Measurements from ENCODE around the gene UFSP1. TPM values are rescaled to one million over a fixed set of nuclear protein-coding genes. Genes with fewer than 3 reads are reported as not detected.

The UFSP1 gene
- total RNA-seq, 1 donor from 2014 or later = 1.6 TPM

DNA sequence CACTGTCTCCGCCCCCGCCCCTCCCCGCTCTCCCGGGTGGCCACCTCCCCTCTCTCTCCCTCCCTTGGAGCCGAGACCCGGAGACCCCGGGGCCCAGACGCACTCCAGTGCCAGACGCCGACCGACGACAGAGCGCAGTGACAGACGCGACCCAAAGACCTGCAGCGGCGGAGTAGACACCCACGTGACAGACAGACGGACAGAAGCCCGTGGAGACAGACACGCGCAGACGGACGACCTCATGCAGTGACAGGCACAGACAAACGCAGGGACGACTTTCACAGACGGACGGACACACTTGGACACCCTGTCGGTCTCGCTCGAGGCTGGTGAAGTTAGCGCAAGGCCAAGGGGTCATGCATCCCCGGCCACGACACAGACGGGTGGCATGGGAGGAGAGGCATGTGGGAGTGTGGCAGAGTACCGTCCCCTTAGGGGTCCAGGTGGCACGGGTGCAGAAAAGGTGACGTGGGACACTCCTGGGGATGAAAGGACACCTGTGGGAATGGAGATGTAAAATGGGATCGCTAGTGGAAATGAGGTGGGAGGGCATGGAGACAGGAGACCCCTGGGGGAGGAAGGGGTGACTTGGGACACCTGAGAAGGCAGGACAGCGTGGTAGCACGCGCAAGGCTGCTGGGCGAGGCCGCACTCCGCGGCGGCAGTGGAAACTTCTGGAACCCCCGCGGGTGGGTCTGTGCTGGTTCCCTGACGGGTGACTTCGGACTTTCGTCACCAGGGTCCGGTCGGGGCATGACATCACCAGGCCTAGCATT lies 6.6 kb upstream of the UFSP1 start:
- DNase-seq (ENCODE audit: extremely low read depth, low read depth, low spot score) = no peak

DNA sequence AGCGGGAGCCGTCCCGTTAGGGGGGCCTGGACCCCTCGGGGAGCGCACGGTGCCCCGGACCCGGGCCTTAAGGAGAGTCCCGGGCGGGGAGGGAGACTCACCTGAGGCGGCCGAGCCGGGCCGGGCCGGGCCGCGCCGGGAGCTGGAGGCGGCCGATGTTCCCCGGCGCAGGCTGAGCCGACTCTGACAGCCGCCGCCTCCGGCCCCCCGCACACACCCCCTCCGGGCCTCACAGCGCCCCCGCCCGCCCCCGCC lies 6.1 kb upstream of the UFSP1 start, which contains the start of gene ACHE:
ACHE (minus strand) TSS at position 188 of the 255 bp plus-strand sequence. CDS start 1,656 bp downstream, outside the sequence.
- DNase-seq (ENCODE audit: extremely low read depth, low read depth, low spot score) = no peak

DNA sequence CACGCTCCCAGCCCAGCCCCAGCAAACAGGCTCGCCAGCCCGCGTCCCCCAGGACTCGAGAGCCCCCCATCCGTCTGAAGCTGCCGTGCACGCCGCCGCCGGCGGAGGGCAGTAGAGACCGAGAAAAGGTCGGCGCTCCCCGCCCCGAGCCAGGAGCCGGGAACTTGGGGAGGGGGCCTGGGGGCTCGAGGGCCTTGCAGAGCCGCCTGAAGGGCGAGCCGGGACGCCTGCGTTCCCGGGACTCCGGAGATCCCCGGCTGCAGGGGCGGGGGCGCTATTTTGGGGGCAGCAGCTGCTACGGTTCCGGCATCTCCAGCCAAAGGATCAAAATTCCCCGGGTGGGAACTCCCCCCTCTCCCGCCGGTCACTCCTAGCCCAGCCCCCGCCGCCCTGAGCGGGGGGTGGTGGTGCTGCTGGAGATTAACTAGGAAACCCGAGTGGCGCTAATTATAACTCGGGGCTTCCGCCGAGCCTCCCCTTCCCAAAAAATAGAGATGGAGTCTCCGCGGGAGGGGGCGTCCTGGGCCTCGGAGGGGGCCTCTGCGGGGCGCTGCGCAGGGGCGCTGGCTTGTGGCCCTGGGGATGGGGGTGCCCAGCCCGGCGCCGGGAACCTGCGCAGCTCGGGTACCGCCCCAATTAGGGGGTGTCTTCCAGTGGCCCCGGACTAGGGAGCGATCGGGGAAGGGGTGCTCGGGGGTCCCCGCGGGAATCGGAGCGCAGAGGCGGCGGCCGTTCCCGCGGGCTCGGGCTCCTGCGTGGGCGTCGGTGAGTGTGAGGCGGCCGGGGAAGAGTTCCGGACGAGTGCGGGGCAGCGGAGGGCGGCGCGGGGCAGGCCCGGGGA lies 5.6 kb upstream of the UFSP1 start:
- DNase-seq (ENCODE audit: extremely low read depth, low read depth, low spot score) = no peak

DNA sequence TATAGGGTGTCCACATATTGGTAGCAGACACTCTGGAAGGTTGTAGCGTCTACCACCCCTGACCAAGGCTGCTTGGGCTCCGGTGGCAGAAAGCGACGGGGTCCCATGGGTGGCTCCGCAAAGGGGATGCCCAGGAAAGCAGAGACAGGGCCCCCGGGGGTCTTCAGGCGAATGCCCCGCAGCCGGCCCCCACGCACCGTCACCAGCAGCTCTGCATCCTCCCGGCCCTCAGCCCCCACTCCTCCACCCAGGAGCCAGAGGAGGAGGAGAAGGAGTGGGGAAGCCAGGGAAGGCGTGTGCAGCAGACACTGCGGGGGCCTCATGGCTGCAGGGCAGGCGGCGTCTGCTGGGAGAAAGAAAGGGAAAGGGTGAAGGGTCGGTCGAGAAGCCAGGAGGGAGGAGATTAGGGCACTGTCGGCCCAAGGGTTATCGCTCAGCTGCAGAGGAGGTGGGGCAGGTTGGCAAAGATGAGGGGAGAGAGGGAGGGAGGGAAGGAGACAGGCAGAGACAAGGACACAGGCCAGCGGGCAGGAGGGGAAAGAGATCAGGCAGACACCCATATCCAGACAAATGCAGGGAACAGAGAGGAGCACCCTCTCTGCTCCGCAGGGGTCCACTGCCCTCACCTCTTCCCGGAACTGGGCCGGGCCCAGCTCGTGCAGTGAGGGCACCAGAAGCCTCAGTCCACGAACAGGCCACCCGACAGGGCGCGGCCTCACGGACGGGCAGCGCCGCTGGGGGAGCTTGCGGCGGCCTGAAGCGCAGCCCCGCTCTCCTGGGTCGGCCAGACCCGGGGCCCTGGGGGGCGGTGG lies 4.6 kb upstream of the UFSP1 start:
- no peak for DNase-seq (ENCODE audit: extremely low read depth, low read depth, low spot score)

DNA sequence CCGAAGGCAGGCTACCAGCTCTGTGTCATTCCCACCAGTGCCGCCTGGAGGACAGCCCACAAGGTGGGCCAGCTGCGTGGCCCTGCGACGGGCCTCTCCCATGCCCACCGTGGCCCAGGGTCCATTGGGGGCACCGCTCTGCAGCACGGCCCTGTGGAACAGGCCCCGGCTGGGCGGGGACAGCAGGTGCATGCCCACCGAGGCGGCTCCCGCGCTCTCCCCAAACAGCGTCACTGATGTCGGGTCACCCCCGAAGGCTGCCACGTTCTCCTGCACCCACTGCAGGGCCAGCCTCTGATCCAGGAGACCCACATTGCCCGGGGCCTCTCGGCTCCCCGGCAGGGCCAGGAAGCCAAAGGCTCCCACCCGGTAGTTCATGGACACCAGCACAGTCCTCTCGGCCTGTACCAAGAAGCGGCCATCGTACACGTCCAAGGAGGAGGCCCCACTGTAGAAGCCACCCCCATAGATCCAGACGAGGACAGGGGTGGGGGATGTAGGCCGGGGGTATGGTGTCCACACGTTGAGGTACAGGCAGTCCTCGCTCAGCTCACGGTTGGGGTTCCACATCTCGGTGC lies 3.9 kb upstream of the UFSP1 start:
- no peak for DNase-seq (ENCODE audit: extremely low read depth, low read depth, low spot score)

DNA sequence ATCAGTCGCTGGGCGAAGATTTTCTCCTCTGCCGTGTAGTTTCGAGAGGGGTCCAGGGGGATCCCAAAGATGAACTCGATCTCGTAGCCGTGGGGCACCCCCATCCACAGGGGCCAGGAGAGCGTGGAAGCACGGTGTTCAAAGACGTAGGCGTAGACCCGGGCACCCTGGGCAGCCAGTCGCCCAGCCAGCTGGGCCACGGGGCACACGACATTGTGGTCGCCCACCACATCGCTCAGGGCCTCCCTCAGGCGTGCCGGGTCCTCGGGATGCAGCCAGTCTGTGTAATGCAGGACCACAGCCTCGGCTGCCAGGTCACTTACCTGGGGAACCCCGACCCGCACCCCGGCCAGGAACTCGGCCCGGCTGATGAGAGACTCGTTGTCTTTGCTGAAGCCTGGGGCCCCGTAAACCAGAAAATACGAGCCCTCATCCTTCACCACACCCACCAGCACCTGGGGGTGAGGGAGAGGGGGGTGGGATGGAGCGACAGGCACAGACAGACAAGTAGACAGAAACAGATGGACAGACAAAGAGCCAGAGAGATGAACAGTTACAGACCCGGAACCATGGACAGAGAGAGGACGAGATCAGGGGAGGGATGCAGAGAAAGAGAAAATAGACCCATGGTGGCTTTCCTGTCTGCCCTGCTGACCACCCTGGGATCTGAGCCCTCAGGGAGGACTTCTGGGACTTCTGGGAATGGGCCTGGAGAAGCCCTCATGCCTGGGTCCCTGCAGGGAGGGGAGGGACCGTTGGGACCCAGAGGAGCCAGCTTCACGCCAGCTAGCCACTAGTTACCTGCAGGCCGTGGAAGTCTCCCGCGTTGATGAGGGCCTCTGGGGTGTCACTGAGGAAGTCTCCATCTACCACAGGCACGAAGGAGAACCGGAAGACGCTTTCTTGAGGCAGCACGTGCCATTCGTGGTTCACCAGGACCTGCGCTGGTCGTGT lies 3.1 kb upstream of the UFSP1 start:
- DNase-seq (ENCODE audit: extremely low read depth, low read depth, low spot score) = no peak

DNA sequence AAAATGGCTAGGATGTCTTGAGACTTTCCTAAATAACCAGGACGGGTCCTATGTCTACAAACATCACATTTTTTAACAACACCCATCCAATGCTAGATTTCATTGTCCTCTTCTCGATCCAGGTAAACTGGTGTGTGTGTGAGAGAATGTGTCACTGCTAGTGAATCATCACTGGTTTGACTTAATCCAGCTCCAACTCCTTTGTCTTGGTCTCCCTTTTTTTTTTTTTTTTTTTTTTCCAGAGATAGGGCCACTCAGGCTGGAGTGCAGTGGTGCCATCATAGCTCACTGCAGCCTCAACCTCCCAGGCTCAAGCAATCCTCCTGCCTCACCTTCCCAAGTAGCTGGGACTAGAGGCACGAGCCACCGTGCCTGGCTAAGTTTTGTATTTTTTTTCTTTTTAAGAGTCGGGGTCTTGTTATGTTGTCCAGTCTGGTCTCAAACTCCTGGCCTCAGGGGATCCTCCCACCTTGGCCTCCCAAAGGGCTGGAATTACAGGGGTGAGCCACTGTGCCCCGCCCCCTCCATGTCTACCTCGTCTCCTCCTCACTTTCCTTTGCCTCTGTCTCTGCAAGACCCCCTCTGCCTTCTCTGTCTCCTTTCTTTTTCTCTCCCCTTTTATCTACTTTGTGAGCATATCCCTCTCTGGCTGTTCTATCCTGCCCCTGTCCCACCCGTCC lies 2.2 kb upstream of the UFSP1 start:
- DNase-seq (ENCODE audit: extremely low read depth, low read depth, low spot score) = no peak

DNA sequence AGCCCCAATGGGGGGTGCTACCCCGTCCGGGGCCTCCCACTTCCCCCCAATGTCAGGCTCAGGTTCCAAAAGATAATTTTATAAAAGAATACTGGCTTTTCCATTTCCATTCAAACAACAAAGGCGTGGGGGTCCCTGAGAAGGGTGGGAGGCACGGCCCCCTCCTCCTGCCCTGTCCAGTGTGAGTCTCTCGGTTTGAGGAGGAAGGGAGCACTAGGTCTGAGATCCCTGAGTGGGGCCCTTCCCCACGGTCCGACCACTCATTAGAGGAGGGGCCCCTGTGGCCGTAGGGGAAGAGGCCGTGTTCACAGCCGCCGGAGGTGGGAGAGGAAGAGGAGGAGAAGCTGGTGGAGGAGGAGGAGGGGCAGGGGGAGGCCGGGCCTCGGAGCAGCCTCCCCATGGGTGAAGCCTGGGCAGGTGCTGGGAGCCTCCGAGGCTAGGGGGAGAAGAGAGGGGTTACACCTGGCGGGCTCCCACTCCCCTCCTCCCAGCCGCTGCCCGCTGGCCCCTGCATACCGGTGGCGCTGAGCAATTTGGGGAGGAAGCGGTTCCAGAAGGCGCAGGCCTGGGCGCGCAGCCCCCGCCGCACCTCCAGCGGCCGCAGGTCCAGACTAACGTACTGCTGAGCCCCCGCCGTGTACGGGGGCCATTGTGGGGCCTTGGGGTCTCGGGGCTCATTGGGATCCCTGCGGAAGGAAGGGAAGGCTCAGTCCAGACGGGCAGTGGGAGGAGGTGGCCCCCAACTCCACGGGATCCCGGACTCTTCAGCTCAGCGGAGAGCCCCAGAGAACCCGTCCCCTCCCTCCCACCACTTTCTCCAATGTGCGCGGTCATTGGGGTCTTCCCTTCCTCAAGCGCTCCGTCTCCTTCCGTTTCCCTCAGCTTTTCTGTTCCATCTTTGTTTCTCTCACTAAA lies 1.4 kb upstream of the UFSP1 start:
- no peak for DNase-seq (ENCODE audit: extremely low read depth, low read depth, low spot score)

DNA sequence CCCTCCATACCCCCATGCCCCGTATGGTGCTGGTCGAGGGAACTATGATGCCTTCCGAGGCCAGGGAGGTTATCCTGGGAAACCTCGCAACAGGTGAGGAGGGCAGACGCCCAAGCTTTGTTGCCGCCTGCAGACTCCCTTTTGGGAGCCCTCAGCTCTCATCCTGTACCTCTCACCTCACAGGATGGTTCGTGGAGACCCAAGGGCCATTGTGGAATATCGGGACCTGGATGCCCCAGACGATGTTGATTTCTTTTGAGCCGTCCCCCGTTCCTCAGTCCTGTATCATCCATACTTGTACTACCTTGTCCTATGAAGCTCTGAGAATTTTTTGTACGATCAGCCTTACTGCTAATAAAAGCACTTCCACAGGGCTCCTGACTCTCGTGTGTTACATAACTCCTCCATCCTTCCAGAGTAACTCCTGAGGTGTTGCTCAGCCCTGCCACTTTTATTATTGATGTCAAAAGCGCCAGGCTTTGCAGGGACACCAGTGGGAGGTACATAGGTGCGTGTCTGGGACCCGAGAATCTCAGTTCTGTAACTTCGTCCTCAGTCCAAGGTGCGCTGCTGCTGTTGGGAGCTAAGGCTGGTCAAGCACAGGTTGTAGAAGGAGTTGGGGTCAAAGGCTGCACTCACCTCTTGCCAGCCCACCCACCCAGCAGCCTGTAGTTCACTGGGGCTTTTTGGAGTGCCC lies 1.1 kb downstream of the UFSP1 start:
- no peak for DNase-seq (ENCODE audit: extremely low read depth, low read depth, low spot score)

DNA sequence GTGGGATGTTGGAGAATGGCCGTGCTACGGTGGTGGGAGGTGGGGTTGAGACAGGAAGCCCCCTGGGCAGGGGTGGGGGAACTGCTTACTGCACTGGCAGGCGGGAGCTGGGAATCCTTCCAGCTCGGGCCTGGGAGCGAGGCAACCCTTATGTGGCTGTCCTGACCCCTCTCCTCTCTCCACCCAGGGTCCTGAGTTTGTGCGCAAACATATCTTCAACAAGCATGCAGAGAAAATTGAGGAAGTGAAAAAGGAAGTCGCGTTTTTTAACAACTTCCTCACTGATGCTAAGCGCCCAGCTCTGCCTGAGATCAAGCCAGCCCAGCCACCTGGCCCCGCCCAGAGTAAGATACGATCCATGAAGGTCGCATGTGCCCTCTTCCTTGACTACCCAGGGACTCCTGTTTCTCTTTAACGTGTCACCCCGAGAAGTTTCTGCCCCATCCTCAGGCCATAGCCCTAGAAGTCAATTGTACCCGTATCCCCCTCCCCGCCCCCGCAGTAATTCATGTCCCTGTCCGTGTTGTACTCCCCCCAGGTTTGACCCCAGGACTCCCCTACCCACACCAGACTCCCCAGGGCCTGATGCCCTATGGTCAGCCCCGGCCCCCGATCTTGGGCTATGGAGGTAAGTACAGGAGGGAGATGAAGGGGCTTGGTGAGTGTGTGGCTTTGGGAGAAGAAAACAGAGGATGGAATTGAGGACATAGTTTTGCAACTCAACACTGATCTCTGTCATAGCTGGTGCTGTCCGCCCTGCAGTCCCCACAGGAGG lies 1.8 kb downstream of the UFSP1 start:
- no peak for DNase-seq (ENCODE audit: extremely low read depth, low read depth, low spot score)

DNA sequence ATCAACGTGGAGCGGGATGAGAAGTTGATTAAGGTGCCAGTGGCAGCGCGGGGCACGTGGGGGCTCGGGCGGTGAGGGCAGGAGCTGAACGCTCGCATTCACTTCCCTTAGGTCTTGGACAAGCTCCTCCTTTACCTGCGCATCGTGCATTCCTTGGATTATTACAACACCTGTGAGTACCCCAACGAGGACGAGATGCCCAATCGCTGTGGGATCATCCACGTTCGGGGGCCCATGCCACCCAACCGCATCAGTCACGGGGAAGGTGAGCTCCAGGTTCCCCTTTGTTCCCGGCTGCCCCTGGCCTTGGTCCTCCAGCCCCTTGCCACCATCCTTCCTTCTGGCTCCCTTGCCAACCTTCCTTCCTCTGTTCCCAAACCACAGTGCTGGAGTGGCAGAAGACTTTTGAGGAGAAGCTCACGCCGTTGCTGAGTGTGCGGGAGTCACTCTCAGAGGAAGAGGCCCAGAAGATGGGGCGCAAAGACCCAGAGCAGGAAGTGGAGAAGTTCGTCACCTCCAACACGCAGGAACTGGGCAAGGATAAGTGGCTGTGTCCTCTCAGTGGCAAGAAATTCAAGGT lies 2.5 kb downstream of the UFSP1 start:
- DNase-seq (ENCODE audit: extremely low read depth, low read depth, low spot score) = no peak

DNA sequence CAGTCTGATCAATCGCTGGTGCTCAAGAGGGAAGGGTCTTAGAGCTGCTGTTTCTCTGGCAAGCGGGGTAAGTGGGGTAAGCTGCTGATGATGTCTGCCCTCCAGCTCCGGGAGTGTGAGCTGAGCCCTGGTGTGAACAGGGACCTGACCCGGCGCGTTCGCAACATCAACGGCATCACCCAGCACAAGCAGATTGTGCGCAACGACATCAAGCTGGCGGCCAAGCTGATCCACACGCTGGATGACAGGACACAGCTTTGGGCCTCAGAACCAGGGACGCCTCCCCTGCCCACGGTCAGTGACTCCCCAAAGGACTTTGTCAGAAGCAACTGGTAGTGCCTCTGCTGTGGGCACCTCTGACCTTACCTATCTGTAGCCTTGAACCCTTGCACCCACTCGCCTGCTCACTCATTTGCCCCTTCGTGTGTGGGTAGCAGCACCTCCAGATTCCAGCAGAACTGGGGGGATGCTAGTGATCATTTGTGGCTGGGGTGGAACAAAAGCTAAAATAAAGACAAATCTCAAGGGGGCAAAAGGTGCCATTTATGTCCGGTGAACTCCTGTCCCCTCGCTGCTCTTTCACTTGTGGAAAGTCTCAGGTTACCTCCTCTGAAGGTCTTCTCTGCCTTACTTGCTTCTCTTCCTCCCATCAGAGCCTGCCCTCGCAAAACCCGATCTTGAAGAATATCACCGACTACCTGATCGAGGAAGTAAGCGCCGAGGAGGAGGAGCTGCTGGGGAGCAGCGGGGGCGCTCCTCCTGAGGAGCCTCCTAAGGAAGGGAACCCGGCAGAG lies 3.2 kb downstream of the UFSP1 start:
- no peak for DNase-seq (ENCODE audit: extremely low read depth, low read depth, low spot score)

DNA sequence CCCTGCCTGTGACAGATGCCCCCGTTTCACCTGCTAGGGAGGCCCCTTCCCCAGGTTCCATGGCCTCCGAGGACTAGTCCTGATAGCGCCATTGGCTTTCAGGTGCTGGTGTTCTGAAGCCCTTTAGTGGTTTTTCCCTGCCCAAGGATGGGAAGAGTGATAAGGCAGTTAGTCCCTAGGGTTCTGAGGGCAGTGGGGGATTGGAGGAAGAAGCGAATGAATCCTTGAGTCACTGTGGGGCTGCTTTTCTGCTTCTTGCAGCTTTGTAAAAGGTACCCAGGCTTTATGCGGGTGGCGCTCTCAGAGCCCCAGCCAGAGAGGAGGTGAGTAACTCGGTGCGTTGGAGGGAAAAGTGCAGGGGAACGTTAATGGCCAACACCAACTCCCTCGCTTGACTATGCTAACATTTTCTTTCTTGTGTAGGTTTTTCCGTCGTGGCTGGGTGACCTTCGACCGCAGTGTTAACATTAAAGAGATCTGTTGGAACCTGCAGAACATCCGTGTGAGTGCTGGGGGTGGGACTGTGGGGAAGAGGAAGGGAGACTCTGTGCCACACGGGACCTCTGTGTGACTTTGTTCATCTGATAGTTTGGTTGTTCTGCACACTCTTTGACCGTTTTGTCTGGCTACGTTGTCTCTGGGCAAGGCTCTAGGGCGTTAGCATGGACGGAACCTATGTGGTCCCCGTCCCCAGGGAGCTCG lies 3.9 kb downstream of the UFSP1 start:
- no peak for DNase-seq (ENCODE audit: extremely low read depth, low read depth, low spot score)

DNA sequence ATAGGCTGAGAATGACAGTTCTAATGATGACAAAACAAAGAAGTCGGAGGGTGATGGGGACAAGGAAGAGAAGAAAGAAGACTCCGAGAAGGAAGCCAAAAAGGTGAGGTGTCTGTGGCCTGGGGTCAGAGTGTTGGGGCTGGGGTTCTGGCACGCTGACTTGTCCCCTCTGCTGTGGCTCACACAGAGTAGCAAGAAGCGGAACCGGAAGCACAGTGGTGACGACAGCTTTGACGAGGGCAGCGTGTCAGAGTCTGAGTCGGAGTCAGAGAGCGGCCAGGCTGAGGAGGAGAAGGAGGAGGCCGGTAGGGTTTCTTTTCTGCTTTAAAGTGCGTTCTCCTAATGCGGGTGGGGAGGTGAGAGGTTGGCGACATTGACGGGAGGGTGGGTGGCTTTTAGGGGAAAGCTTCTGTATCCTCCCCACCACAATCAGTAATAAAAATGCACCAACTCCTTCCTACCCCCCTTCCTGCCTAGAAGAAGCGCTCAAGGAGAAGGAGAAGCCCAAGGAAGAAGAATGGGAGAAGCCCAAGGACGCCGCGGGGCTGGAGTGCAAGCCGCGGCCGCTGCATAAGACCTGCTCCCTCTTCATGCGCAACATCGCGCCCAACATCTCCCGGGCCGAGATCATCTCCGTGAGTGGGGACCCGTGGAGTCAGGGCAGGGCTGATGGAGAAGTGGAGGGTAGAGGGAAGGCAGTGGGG lies 4.6 kb downstream of the UFSP1 start:
- no peak for DNase-seq (ENCODE audit: extremely low read depth, low read depth, low spot score)
